ENCODE measurements around the gene SASH1. TPM values are rescaled to one million over a fixed set of nuclear protein-coding genes. Genes with fewer than 3 reads are reported as not detected.
A peak's percentile ranks its signal among the peaks of the same experiment; 100 is the strongest.

The SASH1 gene
- polyA plus RNA-seq, 1 experiment, result 32.2 TPM

DNA sequence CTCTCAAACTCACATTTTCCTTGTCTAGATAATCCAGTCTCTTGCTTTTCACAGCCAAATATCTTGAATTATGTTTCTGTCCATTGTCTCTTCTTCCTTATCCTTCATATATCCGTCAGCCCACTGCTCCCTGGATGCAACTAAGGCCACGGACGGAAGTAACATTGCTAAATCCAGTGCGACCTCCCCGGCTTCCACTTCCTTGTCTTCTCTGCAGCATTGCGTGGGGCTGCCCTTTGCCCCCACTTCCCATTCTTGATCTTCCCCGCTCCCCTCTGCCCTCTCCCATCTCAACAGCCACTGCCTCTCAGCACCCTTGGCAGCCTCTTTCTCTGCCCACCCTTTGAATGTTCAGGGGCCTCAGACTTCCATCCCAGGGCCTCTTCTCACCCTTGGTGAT, 213.8 kb downstream of the SASH1 start:
- H3K36me3 ChIP-seq (ENCODE audit: control insufficient read depth, insufficient read depth, low read length), result peaks cover 2% of the 10 kb centered on the region
- TF ChIP-seq, protein P1, sequence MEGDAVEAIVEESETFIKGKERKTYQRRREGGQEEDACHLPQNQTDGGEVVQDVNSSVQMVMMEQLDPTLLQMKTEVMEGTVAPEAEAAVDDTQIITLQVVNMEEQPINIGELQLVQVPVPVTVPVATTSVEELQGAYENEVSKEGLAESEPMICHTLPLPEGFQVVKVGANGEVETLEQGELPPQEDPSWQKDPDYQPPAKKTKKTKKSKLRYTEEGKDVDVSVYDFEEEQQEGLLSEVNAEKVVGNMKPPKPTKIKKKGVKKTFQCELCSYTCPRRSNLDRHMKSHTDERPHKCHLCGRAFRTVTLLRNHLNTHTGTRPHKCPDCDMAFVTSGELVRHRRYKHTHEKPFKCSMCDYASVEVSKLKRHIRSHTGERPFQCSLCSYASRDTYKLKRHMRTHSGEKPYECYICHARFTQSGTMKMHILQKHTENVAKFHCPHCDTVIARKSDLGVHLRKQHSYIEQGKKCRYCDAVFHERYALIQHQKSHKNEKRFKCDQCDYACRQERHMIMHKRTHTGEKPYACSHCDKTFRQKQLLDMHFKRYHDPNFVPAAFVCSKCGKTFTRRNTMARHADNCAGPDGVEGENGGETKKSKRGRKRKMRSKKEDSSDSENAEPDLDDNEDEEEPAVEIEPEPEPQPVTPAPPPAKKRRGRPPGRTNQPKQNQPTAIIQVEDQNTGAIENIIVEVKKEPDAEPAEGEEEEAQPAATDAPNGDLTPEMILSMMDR (IDR thresholded peaks at IDR 0.05; ENCODE audit: insufficient read depth, low read depth, low read length), result no peak
- POLR2A ChIA-PET, result no interaction called here
- DNase-seq (ENCODE audit: low read depth), result no peak
- no peaks in the 10 kb centered on the region for H3K27me3 ChIP-seq (ENCODE audit: control insufficient read depth, insufficient read depth, low read length)
- CTCF ChIA-PET, result interaction anchor here (1.1 to 2.3 kb wide), 4 partner anchors 7 to 959 kb away, joined by 3 to 11 read pairs (median 3); no protein-coding TSS in a partner anchor
- H3K4me3 ChIP-seq (ENCODE audit: low read depth, low read length), result no peak overlapping the region

DNA sequence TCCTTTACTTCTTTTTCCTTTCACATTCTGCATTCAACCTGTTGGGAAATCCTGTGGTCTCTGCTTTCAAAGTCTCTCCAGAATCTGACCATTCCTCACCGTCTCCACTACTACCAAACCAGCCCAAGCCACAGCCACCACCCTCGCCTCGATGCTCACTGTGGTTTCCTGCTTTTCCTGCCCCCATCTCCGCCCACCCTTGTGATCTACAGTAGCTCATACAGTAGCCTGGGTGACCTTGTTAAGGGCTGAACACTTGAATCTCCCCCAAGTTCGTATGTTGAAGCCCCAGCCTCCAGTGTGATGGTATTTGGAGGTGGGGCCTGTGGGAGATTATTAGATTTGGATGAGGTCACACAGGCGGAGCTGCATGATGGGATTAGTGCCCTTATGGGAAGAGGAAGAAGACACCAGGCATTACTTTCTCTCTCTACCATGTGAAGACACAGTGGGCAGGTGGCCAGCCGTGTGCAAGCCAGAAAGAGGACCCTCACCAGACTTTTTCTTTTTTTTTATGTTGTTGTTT, 215.2 kb downstream of the SASH1 start:
- CTCF ChIA-PET, result interaction anchor here (0.7 to 3.4 kb wide), 5 partner anchors 9 to 957 kb away, joined by 3 to 18 read pairs (median 3); no protein-coding TSS in a partner anchor
- TF ChIP-seq, protein P1 (IDR thresholded peaks at IDR 0.05; ENCODE audit: insufficient read depth, low read depth, low read length), result no peak
- H3K4me3 ChIP-seq (ENCODE audit: low read depth, low read length), result no peak overlapping the region
- POLR2A ChIA-PET, result no interaction called here
- H3K36me3 ChIP-seq (ENCODE audit: control insufficient read depth, insufficient read depth, low read length), result peaks cover 2% of the 10 kb centered on the region
- DNase-seq (ENCODE audit: low read depth), result no peak
- H3K27me3 ChIP-seq (ENCODE audit: control insufficient read depth, insufficient read depth, low read length), result no peaks in the 10 kb centered on the region

DNA sequence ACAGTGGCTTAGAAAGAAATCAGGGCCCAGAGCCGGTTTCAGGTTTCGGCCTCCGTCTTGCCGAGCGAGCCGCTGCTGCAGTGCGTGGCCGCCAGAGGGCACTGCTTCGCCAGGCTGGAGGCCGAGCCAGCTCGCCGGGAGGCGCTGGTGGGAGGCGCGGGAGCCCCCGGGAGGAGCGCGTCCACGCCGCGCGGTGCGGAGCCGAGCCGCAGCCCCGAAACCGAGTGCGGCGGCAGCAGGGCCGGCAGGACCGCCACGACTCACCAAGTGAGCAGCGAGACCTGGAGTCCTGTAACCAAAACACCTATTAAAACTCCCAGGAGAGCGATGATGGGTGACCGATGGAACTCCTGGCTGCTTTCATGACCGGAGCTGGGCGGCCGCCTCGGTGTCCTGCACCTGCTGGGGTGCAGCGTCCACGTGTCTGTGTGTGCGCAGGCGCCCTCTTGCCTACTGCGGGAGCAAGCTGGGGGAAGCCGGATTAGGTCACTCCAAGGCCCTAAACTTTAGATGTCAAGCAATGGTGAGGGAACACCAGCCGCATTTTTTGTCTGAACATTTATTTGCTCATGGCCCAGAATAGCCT, 217.3 kb downstream of the SASH1 start:
- TF ChIP-seq, protein P1 (IDR thresholded peaks at IDR 0.05; ENCODE audit: insufficient read depth, low read depth, low read length), result peak; percentile 90
- no peak for DNase-seq (ENCODE audit: low read depth)
- no peaks in the 10 kb centered on the region for H3K36me3 ChIP-seq (ENCODE audit: control insufficient read depth, insufficient read depth, low read length)
- H3K4me3 ChIP-seq (ENCODE audit: low read depth, low read length), result peak overlapping the region; percentile 48
- ChIA-PET CTCF (interaction anchor here (0.6 to 6.1 kb wide), 20 partner anchors 9 to 471 kb away, joined by 3 to 38 read pairs (median 4); no protein-coding TSS in a partner anchor), POLR2A (interaction anchor here (0.7 kb wide), 1 partner anchor 16 kb away, joined by 3 read pairs; no protein-coding TSS in a partner anchor)
- no peaks in the 10 kb centered on the region for H3K27me3 ChIP-seq (ENCODE audit: control insufficient read depth, insufficient read depth, low read length)

DNA sequence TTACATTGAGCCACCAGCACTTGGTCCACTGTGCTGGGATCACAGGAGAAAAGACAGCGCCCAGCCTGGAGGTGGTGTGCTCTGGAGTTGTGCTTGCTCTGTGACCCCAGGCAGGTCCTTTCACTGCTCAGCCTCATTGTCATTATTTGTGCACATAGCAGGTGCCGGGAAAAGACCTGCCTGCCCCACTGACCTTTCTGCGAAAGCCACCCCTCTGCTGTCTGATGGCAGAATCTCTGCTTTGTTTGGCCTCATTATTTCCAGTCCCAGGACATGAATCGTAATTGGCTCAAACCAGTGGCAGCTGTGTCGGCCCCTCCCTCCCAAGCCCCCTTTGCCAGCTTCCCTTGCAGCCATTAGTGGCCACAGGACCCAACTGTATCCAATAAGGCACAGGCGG, 219.0 kb downstream of the SASH1 start:
- POLR2A ChIA-PET, result no interaction called here
- no peaks in the 10 kb centered on the region for H3K27me3 ChIP-seq (ENCODE audit: control insufficient read depth, insufficient read depth, low read length)
- no peaks in the 10 kb centered on the region for H3K36me3 ChIP-seq (ENCODE audit: control insufficient read depth, insufficient read depth, low read length)
- CTCF ChIA-PET, result interaction anchor here (1.1 to 6.1 kb wide), 3 partner anchors 11 to 46 kb away, joined by 3 to 38 read pairs (median 3); no protein-coding TSS in a partner anchor
- DNase-seq (ENCODE audit: low read depth), result no peak
- TF ChIP-seq, protein P1 (IDR thresholded peaks at IDR 0.05; ENCODE audit: insufficient read depth, low read depth, low read length), result no peak
- no peak overlapping the region for H3K4me3 ChIP-seq (ENCODE audit: low read depth, low read length)

DNA sequence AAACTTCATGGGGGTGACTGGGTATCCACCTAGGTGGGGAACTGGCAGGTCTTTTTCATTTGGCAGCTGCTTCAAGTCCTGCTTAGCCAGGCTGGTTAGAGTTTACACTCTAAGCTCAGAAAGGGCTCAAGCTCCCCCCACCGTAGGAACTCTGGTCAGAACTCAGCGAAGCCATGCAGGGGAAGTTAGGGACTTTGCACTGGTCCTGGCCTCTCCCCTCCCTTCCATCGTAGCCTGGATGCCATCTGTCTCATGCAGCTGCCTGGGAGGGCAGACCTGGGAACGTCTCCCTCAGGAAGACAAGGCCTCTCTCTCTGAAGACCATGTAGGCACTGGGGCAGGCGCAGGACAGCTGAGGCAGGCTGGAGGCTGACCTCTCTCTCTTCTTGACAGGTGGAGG, 220.4 kb downstream of the SASH1 start:
- H3K4me3 ChIP-seq (ENCODE audit: low read depth, low read length), result no peak overlapping the region
- H3K27me3 ChIP-seq (ENCODE audit: control insufficient read depth, insufficient read depth, low read length), result no peaks in the 10 kb centered on the region
- CTCF ChIA-PET, result interaction anchor here (1.1 to 6.1 kb wide), 3 partner anchors 11 to 384 kb away, joined by 3 to 38 read pairs (median 4); no protein-coding TSS in a partner anchor
- TF ChIP-seq, protein P1 (IDR thresholded peaks at IDR 0.05; ENCODE audit: insufficient read depth, low read depth, low read length), result no peak
- no peak for DNase-seq (ENCODE audit: low read depth)
- H3K36me3 ChIP-seq (ENCODE audit: control insufficient read depth, insufficient read depth, low read length), result no peaks in the 10 kb centered on the region
- POLR2A ChIA-PET, result no interaction called here

All from BJ (cell line).